GM12878 (cell line): ENCODE data around the gene ZKSCAN5.

Source experiments
- BCL11A ChIP-seq: IDR thresholded peaks from 2 replicates; pipeline ENCODE4 v1.6.1; 2011; ENCODE audit warnings: low read depth, low read length
- BHLHE40 ChIP-seq, 2 experiments: fragments of 450-650 bp in 1 of 2; IDR thresholded peaks; 2 replicates each; pipeline ENCODE4 v1.6.1; 2011 to 2017; ENCODE audit warnings: low read depth in 2 of 2, borderline replicate concordance in 1 of 2, improper control_type of control experiment in 1 of 2, low read length in 1 of 2, mild to moderate bottlenecking in 1 of 2
- CHD4 ChIP-seq: fragments of 200-600 bp; sonication (generic); IDR thresholded peaks from 2 replicates; pipeline ENCODE4 v1.6.1; 2016; ENCODE audit warnings: mild to moderate bottlenecking
- CREB1 ChIP-seq: IDR thresholded peaks from 2 replicates; pipeline ENCODE4 v1.6.1; 2012; ENCODE audit warnings: low read depth, mild to moderate bottlenecking, inconsistent platforms
- CREM ChIP-seq: IDR thresholded peaks from 2 replicates; pipeline ENCODE4 v1.6.1; 2014; ENCODE audit warnings: antibody characterized with exemption, low read depth
- CTCF ChIP-seq, 3 experiments: IDR thresholded peaks in 2 of 3; conservative IDR thresholded peaks in 1 of 3; 2 replicates each; pipeline ENCODE4 v1.5.1; 2011; ENCODE audit warnings: low read depth in 3 of 3, low read length in 3 of 3, mild to moderate bottlenecking in 3 of 3, control low read depth in 2 of 3, moderate library complexity in 2 of 3, inconsistent platforms in 1 of 3, mixed read lengths in 1 of 3; ENCODE audit not compliant: control insufficient read depth in 2 of 3, insufficient read depth in 1 of 3; ENCODE audit errors: extremely low read depth in 1 of 3
- JUNB ChIP-seq: IDR thresholded peaks from 2 replicates; pipeline ENCODE4 v1.6.1; 2016; ENCODE audit warnings: antibody characterized with exemption, mild to moderate bottlenecking
- JUND ChIP-seq: IDR thresholded peaks from 2 replicates; pipeline ENCODE4 v1.6.1; 2012; ENCODE audit warnings: low read depth, mild to moderate bottlenecking, low read length, improper control_type of control experiment, moderate library complexity
- SIN3A ChIP-seq: IDR thresholded peaks from 2 replicates; pipeline ENCODE4 v1.6.1; 2012; ENCODE audit warnings: low read depth, low read length, improper control_type of control experiment
- TCF7 ChIP-seq: IDR thresholded peaks from 2 replicates; pipeline ENCODE4 v1.6.1; 2014; ENCODE audit warnings: antibody characterized with exemption, borderline replicate concordance
- TF ChIP-seq, protein P1 (sequence below): IDR thresholded peaks from 2 replicates; pipeline ENCODE4 v1.6.1; 2012; ENCODE audit warnings: low read depth, low read length, improper control_type of control experiment

GRCh38 chr7:99579956-99580777 is 75.7 kb downstream of the ZKSCAN5 start:
- TF ChIP-seq CHD4, result no peak
- no peak for TF ChIP-seq SIN3A
- no peak for TF ChIP-seq JUND
- TF ChIP-seq CREB1, result no peak
- peak in 2 of 3 experiments; percentile 30 to 43; a peak in 3 of 6 replicates for TF ChIP-seq CTCF (IDR thresholded peaks at IDR 0.05 in 2 of 3, conservative IDR thresholded peaks at IDR 0.05 in 1 of 3; ENCODE audit: control insufficient read depth in 2 of 3, extremely low read depth in 1 of 3, insufficient read depth in 1 of 3, low read depth in 3 of 3, low read length in 3 of 3)
- no peak for TF ChIP-seq CREM
- TF ChIP-seq, protein P1, sequence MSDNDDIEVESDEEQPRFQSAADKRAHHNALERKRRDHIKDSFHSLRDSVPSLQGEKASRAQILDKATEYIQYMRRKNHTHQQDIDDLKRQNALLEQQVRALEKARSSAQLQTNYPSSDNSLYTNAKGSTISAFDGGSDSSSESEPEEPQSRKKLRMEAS, result no peak
- TF ChIP-seq BCL11A, result no peak
- TF ChIP-seq BHLHE40 (IDR thresholded peaks at IDR 0.05; ENCODE audit: borderline replicate concordance in 1 of 2, low read depth in 2 of 2, low read length in 1 of 2), result no peak
- no peak for TF ChIP-seq JUNB
- no peak for TF ChIP-seq TCF7
